ENCODE data around the gene LHFPL3. TPM values are rescaled to one million over a fixed set of nuclear protein-coding genes. Genes with fewer than 3 reads are reported as not detected.

LHFPL3 gene
- total and polyA plus RNA-seq, 2 donors (not counting 3 experiments of a cell fraction or from before 2014, with no cell fraction given): not detected

- H3K4me2 ChIP-seq (ENCODE audit: insufficient read depth, low read length): no peak overlapping the region
These were observed 533.5 kb downstream of the LHFPL3 start for GRCh38 chr7:104861729-104862390.

More at GRCh38 chr7:104861729-104862390, 533.5 kb downstream of the LHFPL3 start:
- Histone ChIP-seq H3K4me1 (ENCODE audit: control insufficient read depth, extremely low read depth, insufficient read depth, low read length) (no peaks in the 10 kb centered on the region), H3K79me2 (ENCODE audit: control insufficient read depth, insufficient read depth, low read length) (no peaks in the 10 kb centered on the region), H2AFZ (ENCODE audit: low read depth, low read length) (no peak overlapping the region), H3K27ac (ENCODE audit: insufficient read depth, low read depth, low read length) (no peak overlapping the region), H3K9ac (replicated peaks; ENCODE audit: extremely low read depth, insufficient read depth, low read length) (no peak overlapping the region), H3K36me3 (ENCODE audit: control insufficient read depth in 2 of 2, extremely low read depth in 1 of 2, insufficient read depth in 2 of 2, low read length in 2 of 2) (no peaks in the 10 kb centered on the region), H3K4me3 (replicated peaks in 1 of 3; ENCODE audit: insufficient read depth in 1 of 3, low read depth in 1 of 3, low read length in 3 of 3) (no peak overlapping the region), H3K9me3 (replicated peaks; ENCODE audit: control insufficient read depth, insufficient read depth, low read length) (no peaks in the 10 kb centered on the region), H3K9me1 (replicated peaks; ENCODE audit: control insufficient read depth, extremely low read depth, insufficient read depth, low read length) (no peaks in the 10 kb centered on the region), H4K20me1 (replicated peaks; ENCODE audit: control insufficient read depth, extremely low read depth, insufficient read depth, low read length) (no peaks in the 10 kb centered on the region), H3K27me3 (ENCODE audit: control insufficient read depth in 2 of 2, insufficient read depth in 2 of 2, low read length in 2 of 2) (peaks cover 0 to 18% of the 10 kb centered on the region in 2 experiments)
- FAIRE-seq: no peak
- ChIA-PET POLR2A (no interaction called here), CTCF (interaction anchor here (0.6 to 3.5 kb wide), 9 partner anchors 9 to 1338 kb away, joined by 3 to 20 read pairs (median 4); no protein-coding TSS in a partner anchor)
- dilution Hi-C loops (cut with MboI; ENCODE audit: extremely low pct_ligation_motif_present, low sequenced_read_pairs): no loop called here
- no TSS peak for BruUV-seq (replicated peaks)
- no peak for TF ChIP-seq POLR2A (IDR thresholded peaks at IDR 0.05; ENCODE audit: low read depth, low read length)
- no peak for TF ChIP-seq EZH2 (IDR thresholded peaks at IDR 0.05; ENCODE audit: borderline replicate concordance, low read depth, low read length, severe bottlenecking)
- TF ChIP-seq FOS (IDR thresholded peaks at IDR 0.05; ENCODE audit: borderline replicate concordance, insufficient read depth, low read length): no peak
- no peak for TF ChIP-seq JUN (IDR thresholded peaks at IDR 0.05; ENCODE audit: borderline replicate concordance, insufficient read depth, insufficient read length, low read depth)
- no peak for TF ChIP-seq MAX (IDR thresholded peaks at IDR 0.05; ENCODE audit: insufficient read depth, insufficient read length)
- TF ChIP-seq MYC (IDR thresholded peaks at IDR 0.05; ENCODE audit: low read depth, low read length): no peak
- no peak for TF ChIP-seq POLR2AphosphoS5 (IDR thresholded peaks at IDR 0.05; ENCODE audit: insufficient read depth, low read depth, low read length)
- TF ChIP-seq CTCF (IDR thresholded peaks at IDR 0.05; ENCODE audit: extremely low read depth in 1 of 2, insufficient read depth in 1 of 2, low read depth in 1 of 2, low read length in 2 of 2): no peak
- TF ChIP-seq GATA2 (IDR thresholded peaks at IDR 0.05; ENCODE audit: insufficient read depth, insufficient read length, low read depth, low read length): no peak
- intact Hi-C loops (cut with micrococcal nuclease): no loop called here
- no peak for DNase-seq (ENCODE audit: low read depth, low spot score)

Data from endothelial cell of umbilical vein (primary cell).